ENCODE data around the gene ANO2.

- TF ChIP-seq CTCF (IDR thresholded peaks at IDR 0.05; ENCODE audit: low read depth, low read length) (no peak), EZH2phosphoT487 (IDR thresholded peaks at IDR 0.05; ENCODE audit: low read depth) (no peak)
Measured at GRCh38 chr12:5907807-5908206, 37.3 kb downstream of the ANO2 start.
